IPS-11a (cell line): Measurements from ENCODE around the gene SUV39H2.
"Not testable (repeated sequence)": the region's sequence is repeated elsewhere in the genome, so short reads cannot be mapped to it uniquely, and the experiment has no call there.

Experiments used
- H3K4me3 ChIP-seq: one replicate; pipeline ENCODE4 v1.5.1; 2013; ENCODE audit warnings: low read depth, low read length, control low read depth

SUV39H2 gene

DNA sequence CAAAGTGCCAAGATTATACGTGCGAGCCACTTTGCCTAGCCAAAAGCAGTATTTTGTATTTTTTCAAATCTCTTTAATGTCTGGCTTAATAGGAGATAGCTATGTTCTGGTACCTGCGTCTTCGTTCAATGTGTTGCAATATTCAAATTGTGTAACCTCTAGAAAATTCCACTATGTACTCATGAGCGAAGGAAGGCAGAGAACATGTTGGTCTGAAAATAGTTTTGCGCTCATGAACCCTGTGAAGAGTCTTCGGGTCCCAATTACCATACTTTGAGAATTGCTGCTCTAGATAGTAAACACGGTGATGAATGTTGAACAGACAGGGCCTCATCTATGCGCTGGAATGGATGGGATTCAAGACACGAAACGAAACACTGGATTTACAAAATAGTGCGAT, 2.7 kb upstream of the SUV39H2 start:
- no peak overlapping the region for H3K4me3 ChIP-seq

DNA sequence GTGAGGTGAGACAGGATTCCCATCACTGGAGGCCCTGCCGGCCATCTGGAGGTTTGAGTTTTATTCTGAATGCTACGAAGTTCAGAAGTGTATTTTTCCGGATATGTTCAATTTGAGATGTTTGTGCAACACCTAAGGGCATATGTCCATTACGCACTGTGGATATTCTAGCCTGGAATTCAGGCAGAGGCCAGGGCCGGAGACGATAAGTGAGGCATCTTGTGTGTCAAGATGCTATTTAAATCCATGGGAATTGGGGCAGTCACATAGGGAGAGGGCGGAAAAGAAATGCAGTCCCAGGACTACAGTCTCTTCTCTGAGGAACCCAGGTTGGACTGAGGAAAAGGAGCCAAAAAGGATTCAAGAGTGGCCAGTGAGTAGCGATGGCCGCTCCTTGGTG, 1.9 kb upstream of the SUV39H2 start:
- no peak overlapping the region for H3K4me3 ChIP-seq

DNA sequence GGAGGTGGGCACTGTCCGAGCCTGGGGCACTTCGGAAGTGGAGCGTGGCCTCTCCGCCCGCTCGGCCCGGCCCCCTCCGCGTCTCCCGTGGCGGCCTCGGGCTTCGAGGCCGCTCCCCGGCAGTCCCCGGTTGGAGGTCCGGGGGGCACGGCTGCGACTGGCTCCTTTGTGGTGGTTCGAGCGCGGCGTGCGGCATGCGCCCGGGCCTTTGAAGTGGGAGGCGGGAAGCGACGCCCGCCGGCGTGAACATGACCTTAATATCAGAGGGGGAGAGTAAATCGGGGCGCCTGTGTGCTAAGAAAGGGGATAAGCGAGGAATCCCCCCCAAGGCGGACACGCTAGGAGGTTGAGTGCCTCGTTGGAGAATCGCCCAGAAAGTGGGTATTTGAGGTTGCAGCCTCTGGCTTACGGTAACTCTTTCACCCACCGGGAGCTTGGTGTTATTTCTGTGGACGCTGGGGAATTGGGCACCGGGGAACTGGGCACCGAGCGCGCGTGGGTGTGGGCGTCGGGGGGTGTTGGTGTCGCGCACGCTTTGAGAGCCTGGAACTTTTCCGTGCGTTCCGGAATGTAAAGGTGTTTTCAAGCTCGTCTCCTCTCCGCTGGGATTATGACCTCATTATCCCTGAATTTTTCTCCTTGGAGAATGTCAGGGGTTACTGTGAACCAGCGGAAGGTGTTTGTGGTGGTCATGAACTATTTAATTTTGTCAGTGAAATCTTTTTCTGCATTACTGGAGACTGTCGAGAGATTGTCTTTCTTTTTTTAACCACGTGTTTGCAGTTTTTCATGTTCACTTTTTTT, 660 bp downstream of the SUV39H2 start:
- peak overlapping the region; percentile 92 for H3K4me3 ChIP-seq

DNA sequence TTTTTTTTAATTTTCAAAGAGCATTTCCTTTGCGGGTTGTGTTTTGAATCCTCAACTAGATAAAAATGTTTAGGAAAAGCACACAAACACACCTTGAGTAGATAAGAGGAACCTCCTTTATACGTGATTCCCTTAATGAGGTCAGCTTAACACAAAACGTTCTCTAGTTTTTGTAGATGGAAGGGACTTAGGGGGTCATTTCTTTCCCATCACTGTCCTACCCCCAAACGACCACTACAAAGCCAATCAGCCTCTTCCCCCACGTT, 1.2 kb downstream of the SUV39H2 start:
- peak overlapping the region; percentile 92 for H3K4me3 ChIP-seq

DNA sequence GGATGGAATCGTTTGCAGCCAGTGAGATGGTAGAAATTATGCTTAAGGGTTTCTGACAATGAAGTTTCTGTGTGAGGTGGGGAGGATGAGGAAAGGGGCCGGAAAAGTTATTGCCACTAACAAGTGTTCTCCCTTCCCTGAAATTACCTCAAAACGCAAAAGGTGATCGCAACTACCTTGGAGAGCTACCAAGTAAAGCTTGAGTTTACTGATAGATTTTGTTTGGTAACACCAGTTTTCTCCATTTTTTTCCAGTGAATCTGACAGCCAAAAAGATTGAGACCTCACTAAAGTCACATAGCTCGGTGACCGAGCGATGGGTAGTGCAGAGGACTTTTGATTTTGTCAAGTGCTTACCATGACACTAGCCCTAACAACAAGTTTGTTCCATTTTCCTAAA, 1.6 kb downstream of the SUV39H2 start:
- peak overlapping the region; percentile 92 for H3K4me3 ChIP-seq

DNA sequence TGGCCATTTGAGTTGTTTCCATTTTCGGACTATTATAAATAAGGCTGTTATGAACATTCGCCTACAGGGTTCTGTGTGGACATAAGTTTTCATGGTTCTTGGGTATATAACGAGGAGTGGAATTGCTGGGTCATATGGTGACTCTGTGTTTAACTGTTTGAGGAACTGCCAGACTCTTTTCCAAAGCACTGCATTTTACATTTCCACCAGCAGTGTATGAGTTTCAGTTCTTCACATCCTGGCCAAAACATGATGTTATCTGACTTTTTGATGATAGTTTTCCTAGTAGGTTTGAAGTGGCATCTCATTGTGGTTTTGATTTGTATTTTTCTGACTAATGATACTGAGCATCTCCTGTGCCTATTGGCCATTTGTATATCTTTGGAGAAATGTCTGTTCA, 5.4 kb downstream of the SUV39H2 start:
- H3K4me3 ChIP-seq = no peak overlapping the region

DNA sequence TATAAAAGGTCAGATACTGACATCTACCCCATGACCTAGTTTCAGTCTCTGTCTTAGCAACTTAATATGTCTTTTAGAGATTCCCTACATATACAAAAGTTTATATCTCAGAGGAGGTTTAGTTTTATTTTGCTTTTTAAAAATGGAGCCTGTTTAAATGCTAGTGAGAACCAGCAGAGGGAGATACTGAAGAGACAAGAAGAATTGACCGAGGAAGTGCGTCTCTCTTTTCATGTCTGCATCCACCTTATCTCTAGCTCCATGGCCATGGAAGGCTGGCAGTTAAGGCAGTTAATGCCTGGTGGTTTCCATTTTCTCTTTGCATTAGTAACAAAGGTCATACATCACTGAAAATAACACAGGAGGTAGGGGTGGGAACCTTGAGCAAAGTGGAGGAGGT, 10.7 kb downstream of the SUV39H2 start:
- H3K4me3 ChIP-seq = no peak overlapping the region

DNA sequence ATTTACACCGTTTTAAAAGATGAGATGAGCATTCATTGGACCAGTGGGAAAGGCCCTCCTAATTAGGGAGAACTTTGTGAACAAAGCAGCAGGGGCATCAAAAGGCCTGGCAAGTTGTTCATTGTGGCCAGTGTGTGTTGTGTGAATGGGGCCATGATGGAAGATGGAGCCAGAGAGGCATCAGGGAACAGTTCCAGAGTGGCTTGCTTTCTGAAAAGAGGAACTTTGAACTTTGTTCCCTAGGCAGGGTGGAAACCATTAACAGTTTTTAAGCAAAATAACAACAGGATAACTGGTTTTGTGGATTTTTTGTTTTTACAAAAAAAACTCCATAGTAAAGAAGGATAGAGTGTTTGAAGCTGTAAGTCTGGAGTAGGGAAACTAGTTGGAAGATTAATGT, 12.5 kb downstream of the SUV39H2 start:
- no peak overlapping the region for H3K4me3 ChIP-seq

DNA sequence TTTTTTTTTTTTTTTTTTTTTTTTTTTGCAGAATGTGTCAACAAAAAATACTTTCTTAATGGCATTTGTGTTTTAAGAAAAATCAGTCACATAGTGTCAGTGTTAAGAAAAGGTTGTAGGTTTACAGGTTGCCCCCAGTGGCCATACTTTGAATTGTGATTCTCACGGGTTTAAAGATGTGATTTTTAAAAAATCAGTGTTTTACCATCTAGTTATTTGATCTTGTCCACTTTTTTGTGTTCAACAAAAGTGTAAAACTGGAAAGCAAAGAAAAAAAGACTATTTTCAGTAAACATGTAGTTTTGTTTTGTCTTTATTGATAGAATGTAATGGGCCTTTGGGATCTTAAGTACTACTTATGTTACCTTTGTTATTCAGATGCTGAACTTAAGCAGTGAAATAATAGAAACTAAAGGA, 25.7 kb downstream of the SUV39H2 start:
- no peak overlapping the region for H3K4me3 ChIP-seq

DNA sequence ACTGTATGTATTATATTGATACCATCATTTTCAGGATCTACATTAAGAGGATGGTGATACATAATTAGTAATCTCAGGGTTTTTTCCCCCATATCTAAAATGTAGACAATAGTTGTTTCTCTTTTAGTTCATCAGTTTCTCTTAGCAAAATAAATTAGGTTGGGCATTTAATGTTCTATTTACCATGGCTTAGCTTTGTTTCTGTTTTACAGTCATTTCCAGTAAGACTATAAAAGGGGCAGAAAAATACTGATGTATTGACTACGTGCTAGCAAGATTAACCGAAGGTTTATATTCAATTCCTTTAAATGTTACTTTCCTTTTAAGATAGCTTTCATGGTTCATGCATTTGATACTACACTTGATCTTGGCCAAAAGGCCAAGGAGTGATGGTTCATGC, 26.2 kb downstream of the SUV39H2 start:
- H3K4me3 ChIP-seq = no peak overlapping the region

DNA sequence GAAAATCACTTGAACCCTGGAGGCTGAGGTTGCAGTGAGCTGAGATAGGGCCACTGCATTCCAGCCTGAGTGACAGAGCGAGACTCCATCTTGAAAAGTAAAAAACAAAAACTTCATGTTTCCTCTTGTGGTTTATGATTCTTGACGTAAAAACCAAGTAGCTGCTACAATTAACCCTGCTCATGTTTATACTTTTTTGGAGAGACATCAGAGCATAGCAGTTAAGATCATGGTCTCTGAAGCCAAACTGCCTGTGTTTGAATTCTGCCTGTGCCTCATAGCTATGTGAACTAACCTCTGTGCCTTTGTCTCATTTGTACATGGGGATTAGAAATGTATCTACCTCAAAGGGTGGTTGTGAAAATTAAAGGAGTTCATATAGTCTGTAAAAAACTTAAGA, 27.2 kb downstream of the SUV39H2 start:
- H3K4me3 ChIP-seq = no peak overlapping the region

DNA sequence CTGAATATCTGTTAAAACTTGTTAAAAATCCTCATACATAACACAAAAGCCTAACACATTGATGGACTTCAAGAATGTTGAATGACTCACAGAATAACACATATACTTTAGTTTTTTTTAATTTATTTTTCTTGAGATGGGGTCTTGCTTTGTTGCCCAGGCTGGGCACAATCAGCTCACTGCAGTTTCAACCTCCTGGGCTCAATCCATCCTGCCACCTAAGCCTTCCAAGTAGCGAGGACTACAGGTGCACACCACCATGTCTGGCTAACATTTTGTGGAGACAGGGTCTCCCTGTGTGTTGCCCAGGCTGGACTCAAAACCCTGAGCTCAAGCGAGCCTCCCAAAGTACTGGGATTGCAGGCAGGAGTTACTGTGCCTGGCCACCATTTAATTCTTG, 28.1 kb downstream of the SUV39H2 start:
- no peak overlapping the region for H3K4me3 ChIP-seq

DNA sequence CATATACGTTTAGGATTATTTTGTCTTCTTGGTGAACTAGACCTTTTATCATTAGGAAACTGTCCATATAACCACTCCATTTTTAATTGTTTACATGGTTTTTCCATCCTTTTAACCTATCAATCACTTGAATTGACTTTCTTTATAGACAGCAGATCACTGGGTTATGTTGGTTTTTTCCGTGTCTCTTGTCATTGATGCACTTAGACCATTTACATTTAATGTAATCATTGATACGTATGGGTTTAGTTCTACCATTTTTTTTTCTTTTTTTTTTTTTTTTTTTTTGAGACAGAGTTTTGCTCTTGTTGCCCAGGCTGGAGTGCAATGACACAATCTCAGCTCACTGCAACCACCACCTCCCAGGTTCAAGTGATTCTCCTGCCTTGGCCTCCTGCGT, 28.9 kb downstream of the SUV39H2 start:
- not testable (repeated sequence) for H3K4me3 ChIP-seq

DNA sequence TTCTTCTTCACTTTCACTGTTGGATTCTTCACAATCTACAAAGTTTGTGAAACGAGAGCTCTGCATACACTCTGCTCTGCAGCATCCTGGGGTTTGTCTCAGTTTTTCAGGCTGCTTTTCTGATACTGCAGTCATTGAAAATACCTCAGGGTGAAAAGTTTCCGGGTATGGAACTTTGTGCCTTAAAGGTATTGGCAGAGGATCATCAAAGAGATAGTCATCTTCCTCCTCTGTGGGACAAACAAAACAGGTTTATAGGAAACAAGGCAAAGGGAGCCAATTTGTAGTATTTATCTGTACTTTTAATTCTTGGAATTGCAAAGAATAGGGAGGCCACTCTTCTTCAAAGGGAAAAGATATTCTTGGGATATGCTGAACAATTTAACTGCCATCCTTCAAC, 30.4 kb downstream of the SUV39H2 start:
- H3K4me3 ChIP-seq = no peak overlapping the region

DNA sequence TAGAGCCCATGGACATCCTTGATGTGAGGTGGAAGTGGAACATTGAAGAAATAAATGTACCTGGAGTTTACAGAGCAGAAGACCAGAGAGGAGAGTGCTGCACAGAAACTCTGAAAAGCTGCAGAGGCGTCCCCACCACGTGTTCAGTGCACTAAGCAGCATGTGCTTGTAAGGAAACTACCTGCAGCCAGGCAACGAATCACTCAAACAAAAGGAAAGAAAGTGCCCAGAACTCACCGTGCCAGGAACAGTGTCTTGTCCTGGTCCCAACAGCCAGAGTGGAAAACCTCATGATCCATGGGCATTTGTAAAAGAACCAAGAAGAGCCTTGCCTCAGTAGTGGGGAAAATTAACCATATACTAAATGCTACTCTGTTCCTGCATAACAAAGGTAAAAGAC, 32.3 kb downstream of the SUV39H2 start:
- H3K4me3 ChIP-seq = no peak overlapping the region

DNA sequence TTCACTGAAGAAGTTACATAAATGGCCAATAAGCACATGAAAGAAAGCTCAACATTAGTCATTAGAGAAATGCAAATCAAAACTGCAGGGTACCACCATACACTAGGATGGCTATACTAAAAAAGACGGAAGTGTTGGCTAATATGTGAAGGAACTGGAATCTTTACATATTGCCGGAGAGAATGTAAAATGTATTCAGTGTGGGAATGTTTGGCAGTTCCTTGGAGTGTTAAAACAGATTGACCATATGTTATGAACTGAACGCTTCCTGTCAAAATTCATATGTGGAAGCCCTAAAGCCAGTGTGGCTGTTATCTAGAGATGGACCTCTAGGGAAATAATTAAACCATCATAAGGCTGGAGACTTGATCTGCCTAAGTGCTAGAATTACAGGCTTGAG, 33.1 kb downstream of the SUV39H2 start:
- H3K4me3 ChIP-seq = no peak overlapping the region

DNA sequence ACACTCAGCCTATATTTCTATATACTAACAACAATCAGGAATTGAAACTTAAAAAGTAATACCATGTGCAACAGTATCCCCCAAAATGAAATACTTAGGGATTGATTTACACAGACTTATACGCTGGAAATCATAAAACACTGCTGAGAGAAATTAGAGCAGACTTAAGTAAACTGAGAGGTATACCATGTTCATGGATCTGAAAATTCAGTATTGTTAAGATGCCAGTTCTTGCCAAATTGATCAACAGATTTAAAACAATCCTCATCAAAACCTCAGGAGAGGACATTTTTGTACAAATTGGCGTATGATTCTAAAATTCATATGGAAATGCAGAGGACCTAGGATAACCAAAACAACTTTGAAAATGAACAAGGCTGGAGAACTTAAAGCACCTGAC, 37.9 kb downstream of the SUV39H2 start:
- no peak overlapping the region for H3K4me3 ChIP-seq

DNA sequence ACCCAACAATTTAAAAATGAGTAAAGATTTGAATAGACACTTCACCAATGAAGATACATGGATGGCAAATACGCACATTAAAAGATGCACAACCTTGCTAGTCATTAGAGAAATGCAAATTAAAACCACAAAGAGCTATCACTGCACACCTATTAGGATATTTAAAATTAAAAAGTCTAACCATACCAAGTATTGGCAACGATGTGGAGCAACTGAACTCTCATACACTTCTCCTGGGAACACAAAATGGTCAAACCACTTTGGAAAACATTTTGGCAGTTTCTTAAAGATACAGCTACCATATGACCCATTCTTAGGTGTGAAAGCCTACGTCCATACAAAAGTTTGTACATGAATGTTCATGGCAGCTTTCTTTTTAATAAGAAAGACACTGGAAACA, 39.2 kb downstream of the SUV39H2 start:
- no peak overlapping the region for H3K4me3 ChIP-seq

DNA sequence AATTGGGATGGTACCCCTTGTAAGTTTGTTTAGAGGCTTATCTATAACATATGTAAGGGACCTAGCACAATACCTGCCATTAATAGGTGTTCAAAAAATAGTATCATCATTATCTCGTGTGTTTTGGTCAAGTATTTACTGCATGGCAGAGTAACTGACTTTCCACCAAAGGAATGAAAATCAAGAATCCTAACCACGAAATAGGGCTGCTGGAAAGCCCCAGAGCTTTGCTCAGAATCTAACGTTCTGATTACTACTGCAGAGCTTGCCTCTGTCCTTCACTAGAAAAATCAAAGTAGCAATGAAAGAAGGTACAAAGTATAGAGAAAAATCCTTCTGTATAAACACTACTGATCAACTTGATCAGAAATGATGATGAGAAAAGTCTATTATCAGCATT, 40.3 kb downstream of the SUV39H2 start:
- H3K4me3 ChIP-seq = no peak overlapping the region

DNA sequence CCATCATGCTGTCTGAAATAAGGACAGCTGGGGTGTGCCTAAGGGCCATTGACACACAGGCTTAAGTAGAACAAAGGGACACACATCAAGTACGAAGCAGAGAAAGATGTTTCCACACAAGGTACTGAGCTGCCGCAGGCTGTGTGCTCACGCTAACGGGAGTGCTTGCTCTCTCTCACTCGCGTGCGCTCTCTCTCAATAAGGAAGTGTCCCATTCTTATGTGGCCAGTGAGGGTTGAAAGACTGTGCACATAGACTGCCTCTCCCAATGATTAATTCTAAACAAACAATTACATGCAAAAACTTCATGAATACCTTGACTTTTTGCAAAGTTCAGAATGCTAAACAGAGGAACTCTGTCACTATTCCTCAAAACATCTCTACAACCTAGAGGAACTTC, 45.3 kb downstream of the SUV39H2 start:
- H3K4me3 ChIP-seq = no peak overlapping the region

DNA sequence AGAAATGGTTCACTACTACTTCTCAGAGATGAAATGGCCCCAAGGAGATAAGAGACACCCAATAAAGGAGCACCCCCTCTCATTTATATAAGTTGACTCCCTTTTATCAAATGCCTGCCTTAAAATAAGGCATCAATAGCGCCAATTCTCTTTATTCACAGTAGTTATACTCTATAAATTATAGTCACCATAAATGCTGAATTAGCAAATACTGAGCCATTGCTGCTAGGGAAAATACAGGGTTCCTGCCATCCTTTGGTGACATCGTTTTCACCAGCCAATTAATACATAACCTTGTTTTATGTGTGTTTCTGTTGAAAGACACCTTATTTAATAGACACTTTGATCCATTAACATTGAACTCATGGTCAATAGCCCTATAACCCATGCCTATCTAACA, 46.6 kb downstream of the SUV39H2 start:
- no peak overlapping the region for H3K4me3 ChIP-seq

DNA sequence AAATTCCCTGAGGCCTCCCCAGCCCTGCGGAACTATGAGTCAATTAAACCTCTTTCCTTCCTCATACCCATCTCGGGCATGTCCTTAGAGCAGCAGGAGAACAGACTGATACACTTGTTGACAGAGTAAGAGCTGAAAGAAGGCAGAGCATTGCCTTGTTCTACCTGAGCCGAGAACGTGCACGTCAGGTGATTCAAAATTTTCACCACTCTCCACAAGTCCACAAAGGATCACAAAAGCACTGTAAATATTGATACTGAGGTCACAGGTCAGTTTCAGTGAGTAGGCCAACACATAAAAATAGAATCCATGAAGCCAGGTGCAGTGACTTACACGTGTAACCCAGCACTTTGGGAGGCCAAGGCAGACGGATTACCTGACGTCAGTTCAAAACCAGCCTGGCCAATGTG, 47.4 kb downstream of the SUV39H2 start:
- no peak overlapping the region for H3K4me3 ChIP-seq

DNA sequence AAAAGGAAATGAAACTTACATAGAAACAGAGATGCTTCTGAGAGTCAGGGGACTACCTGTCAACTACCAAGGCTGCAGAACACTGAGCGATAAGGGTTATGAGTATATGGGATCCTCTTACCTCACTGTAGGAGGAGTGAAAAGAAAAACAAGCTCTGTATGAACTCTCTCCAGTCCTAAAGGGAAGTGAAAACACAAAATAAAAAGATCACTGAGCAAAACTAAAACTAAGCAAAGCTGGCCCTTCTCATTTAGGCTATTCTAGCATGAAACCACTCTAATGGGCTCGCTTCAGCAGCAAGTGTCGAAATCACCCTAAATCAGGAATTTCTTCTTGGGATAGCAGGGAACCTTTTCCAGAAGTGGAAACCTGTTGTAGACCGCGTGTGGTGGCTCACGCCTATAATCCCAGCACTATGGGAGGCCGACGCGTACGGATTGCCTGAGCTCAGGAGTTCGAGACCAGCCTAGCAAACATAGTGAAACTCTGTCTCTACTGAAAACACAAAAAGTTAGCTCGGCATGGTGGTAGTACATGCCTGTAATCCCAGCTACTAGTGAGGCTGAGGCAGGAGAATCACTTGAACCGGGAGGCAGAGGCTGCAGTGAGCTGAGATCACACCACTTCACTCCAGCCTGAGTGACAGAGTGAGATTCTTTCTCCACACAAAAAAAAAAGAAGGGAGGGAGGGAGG, 48.2 kb downstream of the SUV39H2 start:
- H3K4me3 ChIP-seq = no peak overlapping the region
